IMR-90 (cell line): ENCODE data around the gene LRP1B. TPM values are rescaled to one million over a fixed set of nuclear protein-coding genes. Genes with fewer than 3 reads are reported as not detected.

Source experiments
- ATAC-seq: fragments of 200-7000 bp; cut with Tn5 transposase; 2 replicates; pipeline ENCODE4 v1.9.1; 2020; ENCODE audit warnings: low read depth, mild to moderate bottlenecking, moderate library complexity
- BruUV-seq: library from RNA; stranded (reverse); fragments of 400-500 nt; replicated peaks from 2 replicates; lab custom pipeline; 2021; lab: Mats Ljungman, UMichigan
- CTCF ChIA-PET: fragments of 300-600 bp; formaldehyde crosslinking; extraction: SDS; loops from one replicate; lab custom pipeline; 2021; ENCODE audit warnings: antibody characterized with exemption; lab: Yijun Ruan, JAX
- POLR2A ChIA-PET: fragments of 300-600 bp; sonication (Branson Sonifier 250); formaldehyde crosslinking; loops from one replicate; lab custom pipeline; 2022; ENCODE audit warnings: antibody characterized with exemption; ENCODE audit not compliant: unreplicated experiment; lab: Charles Lee
- DNase-seq: peaks from one replicate; pipeline ENCODE4 v3.0.0; 2013
- H2AFZ ChIP-seq: replicated peaks from 2 replicates; pipeline ENCODE3; 2013; ENCODE audit warnings: low read length, mild to moderate bottlenecking; ENCODE audit not compliant: poor library complexity
- H2AK5ac ChIP-seq: 2 replicates; pipeline ENCODE4 v1.6.1; 2013; ENCODE audit warnings: low read depth, low read length, inconsistent platforms
- H2AK9ac ChIP-seq: replicated peaks from 2 replicates; pipeline ENCODE3; 2013; ENCODE audit warnings: mild to moderate bottlenecking, low read depth, low read length, moderate library complexity; ENCODE audit not compliant: poor library complexity
- H2BK120ac ChIP-seq: 2 replicates; pipeline ENCODE4 v1.6.1; 2013; ENCODE audit warnings: low read depth, low read length, inconsistent platforms
- H2BK15ac ChIP-seq: 3 replicates; pipeline ENCODE4 v1.6.1; 2013; ENCODE audit warnings: low read depth, low read length, inconsistent platforms
- H2BK20ac ChIP-seq: 2 replicates; pipeline ENCODE4 v1.6.1; 2013; ENCODE audit warnings: low read depth, mild to moderate bottlenecking, inconsistent platforms, low read length, moderate library complexity
- H2BK5ac ChIP-seq: 2 replicates; pipeline ENCODE4 v1.6.1; 2013; ENCODE audit warnings: mild to moderate bottlenecking, low read depth, low read length, inconsistent platforms; ENCODE audit not compliant: poor library complexity, severe bottlenecking
- H3K14ac ChIP-seq: replicated peaks from 2 replicates; pipeline ENCODE4 v1.6.1; 2013; ENCODE audit warnings: low read depth, low read length, inconsistent platforms
- H3K18ac ChIP-seq: 2 replicates; pipeline ENCODE4 v1.6.1; 2013; ENCODE audit warnings: low read depth, low read length, control low read depth
- H3K23ac ChIP-seq: 2 replicates; pipeline ENCODE4 v1.6.1; 2013; ENCODE audit warnings: low read depth, low read length, inconsistent platforms
- H3K27ac ChIP-seq: 2 replicates; pipeline ENCODE4 v1.5.1; 2013; ENCODE audit warnings: mild to moderate bottlenecking, control low read depth, low read length; ENCODE audit not compliant: insufficient read depth
- H3K27me3 ChIP-seq: 2 replicates; pipeline ENCODE4 v1.6.1; 2013; ENCODE audit warnings: low read length; ENCODE audit not compliant: control insufficient read depth, insufficient read depth
- H3K36me3 ChIP-seq: 2 replicates; pipeline ENCODE4 v1.6.1; 2013; ENCODE audit warnings: low read length, mixed read lengths; ENCODE audit not compliant: control insufficient read depth, insufficient read depth
- H3K4ac ChIP-seq: 2 replicates; pipeline ENCODE4 v1.6.1; 2013; ENCODE audit warnings: low read depth, low read length, inconsistent platforms
- H3K4me1 ChIP-seq: 2 replicates; pipeline ENCODE4 v1.6.1; 2013; ENCODE audit warnings: low read length, mixed read lengths; ENCODE audit not compliant: control insufficient read depth, insufficient read depth
- H3K4me2 ChIP-seq: 2 replicates; pipeline ENCODE4 v1.6.1; 2013; ENCODE audit warnings: low read depth, mild to moderate bottlenecking, control low read depth, low read length, moderate library complexity
- H3K4me3 ChIP-seq: 2 replicates; pipeline ENCODE4 v1.5.1; 2013; ENCODE audit warnings: low read depth, mild to moderate bottlenecking, control low read depth, low read length, moderate library complexity; ENCODE audit not compliant: insufficient read depth
- H3K56ac ChIP-seq: 2 replicates; pipeline ENCODE4 v1.6.1; 2013; ENCODE audit warnings: low read length, inconsistent platforms; ENCODE audit not compliant: insufficient read depth; ENCODE audit errors: extremely low read depth
- H3K79me1 ChIP-seq, 2 experiments: 2 replicates each; pipeline ENCODE4 v1.6.1; 2013; ENCODE audit warnings: low read length in 2 of 2, inconsistent platforms in 1 of 2, low read depth in 1 of 2
- H3K9ac ChIP-seq: 2 replicates; pipeline ENCODE4 v1.6.1; 2013; ENCODE audit warnings: low read depth, low read length, control low read depth
- H3K9me1 ChIP-seq: 2 replicates; pipeline ENCODE4 v1.6.1; 2013; ENCODE audit warnings: low read length, inconsistent platforms; ENCODE audit not compliant: insufficient read depth
- H3K9me3 ChIP-seq: 2 replicates; pipeline ENCODE4 v1.6.1; 2013; ENCODE audit warnings: low read length; ENCODE audit not compliant: control insufficient read depth, insufficient read depth
- H4K20me1 ChIP-seq: 2 replicates; pipeline ENCODE4 v1.6.1; 2013; ENCODE audit warnings: low read length, inconsistent platforms; ENCODE audit not compliant: insufficient read depth
- H4K5ac ChIP-seq: 2 replicates; pipeline ENCODE4 v1.6.1; 2013; ENCODE audit warnings: mild to moderate bottlenecking, low read depth, low read length, control low read depth
- H4K8ac ChIP-seq, 2 experiments: 2 replicates each; pipeline ENCODE4 v1.6.1; 2013; ENCODE audit warnings: low read depth in 2 of 2, low read length in 2 of 2, control low read depth in 1 of 2, inconsistent platforms in 1 of 2
- H4K91ac ChIP-seq: 2 replicates; pipeline ENCODE4 v1.6.1; 2013; ENCODE audit warnings: low read depth, low read length, inconsistent platforms; ENCODE audit not compliant: insufficient read depth
- CEBPB ChIP-seq: IDR thresholded peaks from 2 replicates; pipeline ENCODE4 v1.6.1; 2012; ENCODE audit warnings: low read depth, low read length, improper control_type of control experiment
- FOS ChIP-seq: fragments of 150-350 bp; IDR thresholded peaks from 2 replicates; pipeline ENCODE4 v1.6.1; 2016; ENCODE audit warnings: low read depth, low read length
- MAFK ChIP-seq: IDR thresholded peaks from 2 replicates; pipeline ENCODE4 v1.6.1; 2012; ENCODE audit warnings: low read depth, low read length, improper control_type of control experiment
- NFE2L2 ChIP-seq: fragments of 150-350 bp; IDR thresholded peaks from 2 replicates; pipeline ENCODE4 v1.6.1; 2016; ENCODE audit warnings: low read depth, mild to moderate bottlenecking, low read length
- POLR2A ChIP-seq: IDR thresholded peaks from 2 replicates; pipeline ENCODE4 v1.6.1; 2012; ENCODE audit warnings: mild to moderate bottlenecking, low read depth, low read length
- RFX5 ChIP-seq: IDR thresholded peaks from 2 replicates; pipeline ENCODE4 v1.8.0; 2012; ENCODE audit warnings: low read depth, mild to moderate bottlenecking, low read length, moderate library complexity
- SMC3 ChIP-seq: fragments of 150-350 bp; IDR thresholded peaks from 2 replicates; pipeline ENCODE4 v1.6.1; 2016; ENCODE audit warnings: low read depth, mild to moderate bottlenecking, antibody characterized with exemption, low read length, moderate library complexity
- USF2 ChIP-seq: fragments of 150-350 bp; IDR thresholded peaks from 2 replicates; pipeline ENCODE4 v1.6.1; 2017; ENCODE audit warnings: mild to moderate bottlenecking, antibody characterized with exemption, low read length, low read depth
- WGBS, 2 experiments: methylation state at CpG; one replicate each; pipeline versions ENCODE4 v1.1.5 to v1.1.7; 2013; ENCODE audit warnings: missing lambda C conversion rate in 2 of 2; ENCODE audit not compliant: insufficient read length in 1 of 2; ENCODE audit errors: extremely low coverage in 2 of 2; 5-methylcytosine and 5-hydroxymethylcytosine counted together
- dilution Hi-C: fragments of 300-500 bp; cut with HindIII; formaldehyde crosslinking; loops from one replicate; pipeline ENCODE4 v1.14.3; 2018; ENCODE audit warnings: low sequenced_read_pairs; ENCODE audit not compliant: unreplicated experiment
- in situ Hi-C: fragments of 300-500 bp; cut with MboI; formaldehyde crosslinking; loops from 3 replicates; pipeline ENCODE4 v1.14.3; 2019; ENCODE audit warnings: low sequenced_read_pairs, inconsistent platforms, mixed read lengths
- intact Hi-C: fragments of 100-400 bp; cut with micrococcal nuclease; formaldehyde crosslinking; loops from 2 replicates; pipeline ENCODE4 v1.10.0; 2022
- polyA plus RNA-seq, 3 experiments: library from polyadenylated mRNA; depleted of rRNA; stranded (reverse); fragments of >200 nt; gene quantifications; 2 replicates each; pipeline ENCODE4 v1.2.3, GENCODE V29; 2012; ENCODE audit warnings: low replicate concordance in 1 of 3
- total RNA-seq: library from RNA; depleted of rRNA; stranded (reverse); fragments of >200 nt; gene quantifications from 2 replicates; pipeline ENCODE4 v1.2.3, GENCODE V29; 2012

Gene LRP1B
- total and polyA plus RNA-seq, 2 of the 4 experiments (the other 2 are of a cell fraction): under 0.01 to 0.02 TPM

- WGBS, 2 experiments: no CpG with 5 or more reads among the region's 6 CpGs
- no peak overlapping the region for H3K27ac ChIP-seq
Observed at GRCh38 chr2:141499123-141499522, 631.7 kb downstream of the LRP1B start.

More at GRCh38 chr2:141499123-141499522, 631.7 kb downstream of the LRP1B start:
- Histone ChIP-seq H3K23ac (no peak overlapping the region), H4K20me1 (no peaks in the 10 kb centered on the region), H2BK5ac (peak overlapping the region; percentile 80), H2AK5ac (peak overlapping the region; percentile 7; the same call in 1 of the 2 replicates), H2AFZ (no peak overlapping the region), H2AK9ac (no peak overlapping the region), H3K4me2 (no peak overlapping the region), H3K4me1 (no peaks in the 10 kb centered on the region), H3K18ac (peak overlapping the region; percentile 68; the same call in 1 of the 2 replicates), H3K79me1 (no peaks in the 10 kb centered on the region), H4K8ac (peak overlapping the region in 1 of 2 experiments; percentile 41; a peak in 3 of 4 replicates), H3K9me3 (no peaks in the 10 kb centered on the region), H4K91ac (no peak overlapping the region), H3K14ac (no peak overlapping the region), H3K4ac (peak overlapping the region; percentile 14; the same call in 1 of the 2 replicates), H3K56ac (no peak overlapping the region), H4K5ac (peak overlapping the region; percentile 24; the same call in 1 of the 2 replicates), H3K27me3 (no peaks in the 10 kb centered on the region), H3K36me3 (no peaks in the 10 kb centered on the region), H2BK120ac (peak overlapping the region; percentile 69), H2BK15ac (0 out of 3 replicates have a peak overlapping the region, but pooled peaks have one; percentile 24), H3K4me3 (no peak overlapping the region), H3K9ac (no peak overlapping the region), H3K9me1 (no peaks in the 10 kb centered on the region), H2BK20ac (peak overlapping the region; percentile 64; the same call in 1 of the 2 replicates)
- ATAC-seq (no peak), DNase-seq (no peak)
- intact Hi-C loops (no loop called here), dilution Hi-C loops (no loop called here), in situ Hi-C loops (no loop called here)
- TF ChIP-seq USF2 (no peak), MAFK (no peak), POLR2A (no peak), NFE2L2 (no peak), RFX5 (no peak), SMC3 (no peak), CEBPB (no peak), FOS (no peak)
- CTCF ChIA-PET: interaction anchor here (0.5 to 0.6 kb wide), 2 partner anchors 9 to 273 kb away, joined by 3 read pairs; no protein-coding TSS in a partner anchor
- POLR2A ChIA-PET: no interaction called here
- BruUV-seq: no TSS peak
